ENCODE results near the gene F5. TPM values are rescaled to one million over a fixed set of nuclear protein-coding genes. Genes with fewer than 3 reads are reported as not detected.

The F5 gene
- total and polyA plus RNA-seq, 9 of the 15 experiments (the other 6 are each of a cell fraction or from before 2014, with no cell fraction given): 0.03 to 0.13 TPM; not detected in 7

DNA sequence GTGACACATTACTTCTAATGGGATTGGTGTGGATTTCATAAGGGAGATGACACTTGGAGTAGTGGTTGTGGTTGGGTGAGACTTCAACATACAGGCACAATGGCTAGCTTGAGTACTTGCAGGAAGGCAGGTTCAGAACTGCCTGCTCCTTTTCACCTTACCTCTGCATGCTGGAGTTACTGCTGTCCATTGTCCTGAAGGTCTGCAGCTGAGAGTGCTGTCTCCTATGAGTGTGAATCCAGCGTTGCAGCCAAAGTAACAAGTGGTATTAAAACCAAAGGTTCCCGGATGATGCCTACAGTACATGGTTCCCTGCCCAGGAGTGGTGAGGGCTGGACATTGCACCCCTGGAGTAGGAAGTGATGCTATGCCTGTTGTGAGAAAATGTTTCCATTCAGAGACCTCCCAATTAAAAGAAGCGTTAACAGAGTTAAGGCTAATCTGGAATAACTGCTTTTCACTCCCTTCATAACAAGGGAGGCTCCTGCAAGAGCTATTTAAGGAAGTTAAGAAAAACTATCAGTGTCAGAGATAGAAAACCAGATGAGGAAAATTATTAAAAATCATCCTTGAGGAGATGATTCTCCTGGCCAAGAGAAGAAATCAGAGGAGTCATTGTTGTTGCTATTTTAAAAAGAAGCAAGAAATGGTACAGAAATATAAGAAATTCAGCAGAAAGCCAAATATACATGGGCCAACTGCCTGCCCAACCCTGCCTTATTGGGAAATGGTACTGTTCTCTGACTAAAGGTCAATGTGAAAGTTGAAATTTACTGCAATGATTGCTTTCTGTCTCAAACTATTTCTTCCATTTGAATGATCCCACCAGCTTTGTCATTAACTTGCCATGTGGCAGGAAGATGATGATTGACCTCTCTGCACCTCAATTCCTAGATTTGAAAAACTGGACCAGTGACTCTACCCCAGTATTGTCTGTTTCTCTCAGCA lies 9.8 kb upstream of the F5 start:
- no peak overlapping the region for H3K9ac ChIP-seq (ENCODE audit: insufficient read depth in 1 of 2, low read depth in 2 of 2, low read length in 2 of 2)
- H2AFZ ChIP-seq (ENCODE audit: low read depth, low read length): no peak overlapping the region
- no peaks in the 10 kb centered on the region for H3K27me3 ChIP-seq (ENCODE audit: control insufficient read depth in 2 of 2, insufficient read depth in 2 of 2, low read length in 2 of 2)
- no peaks in the 10 kb centered on the region for H3K4me1 ChIP-seq (replicated peaks in 1 of 2; ENCODE audit: control insufficient read depth in 2 of 2, insufficient read depth in 2 of 2, low read length in 2 of 2)
- in situ Hi-C loops (cut with MboI) (no loop called here), intact Hi-C loops (cut with micrococcal nuclease) (no loop called here)
- H3K9me1 ChIP-seq (ENCODE audit: control insufficient read depth, insufficient read depth, low read length): no peaks in the 10 kb centered on the region
- POLR2A ChIA-PET: interaction anchor here (0.6 kb wide), 3 partner anchors 9 to 39 kb away, joined by 3 to 4 read pairs (median 3); no protein-coding TSS in a partner anchor
- H3K4me3 ChIP-seq: no peak overlapping the region
- ATAC-seq (peak; percentile 73), DNase-seq (ENCODE audit: extremely low read depth in 1 of 4, low spot score in 3 of 4) (no peak), FAIRE-seq (no peak)
- H4K20me1 ChIP-seq (replicated peaks; ENCODE audit: control insufficient read depth, insufficient read depth, low read length): 0 out of 2 replicates have a peak, but pooled peaks cover 2% of the 10 kb centered on the region
- no peaks in the 10 kb centered on the region for H3K9me3 ChIP-seq (replicated peaks; ENCODE audit: control insufficient read depth, insufficient read depth, low read depth, low read length)
- no TSS peak for BruUV-seq (replicated peaks)
- CTCF ChIA-PET (ENCODE audit: low intra/inter-chr PET ratio): no interaction called here
- no peak overlapping the region for H3K27ac ChIP-seq (ENCODE audit: extremely low read depth, low read depth, low read length)
- no peaks in the 10 kb centered on the region for H3K36me3 ChIP-seq (ENCODE audit: control insufficient read depth, insufficient read depth, low read length)
- no peak overlapping the region for H3K4me2 ChIP-seq (ENCODE audit: insufficient read depth, low read length)
- 0% methylated on average over 3 of the region's 3 CpGs for WGBS (ENCODE audit: insufficient coverage, low coverage, missing lambda C conversion rate)
- H3K79me2 ChIP-seq (ENCODE audit: control insufficient read depth, insufficient read depth, low read length): no peaks in the 10 kb centered on the region
- TF ChIP-seq ZNF551 (CRISPR knock-in tag; IDR thresholded peaks at IDR 0.05) (no peak), PTTG1 (tag; IDR thresholded peaks at IDR 0.05; ENCODE audit: low read depth) (no peak), EHMT2 (IDR thresholded peaks at IDR 0.05) (peak; percentile 91), SIN3A (IDR thresholded peaks at IDR 0.05; ENCODE audit: borderline replicate concordance in 2 of 2, control insufficient read depth in 1 of 2, low read depth in 2 of 2, low read length in 2 of 2) (peak in 1 of 2 experiments; percentile 25; a peak in 1 of 4 replicates), MIER1 (IDR thresholded peaks at IDR 0.05; ENCODE audit: low read depth) (peak; percentile 78; the same call in 1 of the 2 replicates), NFIC (IDR thresholded peaks at IDR 0.05) (no peak), HCFC1 (IDR thresholded peaks at IDR 0.05; ENCODE audit: low read depth, low read length) (no peak), NCOA2 (IDR thresholded peaks at IDR 0.05; ENCODE audit: partially characterized antibody in 2 of 2) (no peak), PHB (CRISPR knock-in tag; IDR thresholded peaks at IDR 0.05) (no peak)
- TF ChIP-seq, protein P1, sequence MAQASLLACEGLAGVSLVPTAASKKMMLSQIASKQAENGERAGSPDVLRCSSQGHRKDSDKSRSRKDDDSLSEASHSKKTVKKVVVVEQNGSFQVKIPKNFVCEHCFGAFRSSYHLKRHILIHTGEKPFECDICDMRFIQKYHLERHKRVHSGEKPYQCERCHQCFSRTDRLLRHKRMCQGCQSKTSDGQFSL (CRISPR knock-in tag; IDR thresholded peaks at IDR 0.05): no peak
- TF ChIP-seq, protein P1 (tag; IDR thresholded peaks at IDR 0.05): no peak
- TF ChIP-seq, protein P2, sequence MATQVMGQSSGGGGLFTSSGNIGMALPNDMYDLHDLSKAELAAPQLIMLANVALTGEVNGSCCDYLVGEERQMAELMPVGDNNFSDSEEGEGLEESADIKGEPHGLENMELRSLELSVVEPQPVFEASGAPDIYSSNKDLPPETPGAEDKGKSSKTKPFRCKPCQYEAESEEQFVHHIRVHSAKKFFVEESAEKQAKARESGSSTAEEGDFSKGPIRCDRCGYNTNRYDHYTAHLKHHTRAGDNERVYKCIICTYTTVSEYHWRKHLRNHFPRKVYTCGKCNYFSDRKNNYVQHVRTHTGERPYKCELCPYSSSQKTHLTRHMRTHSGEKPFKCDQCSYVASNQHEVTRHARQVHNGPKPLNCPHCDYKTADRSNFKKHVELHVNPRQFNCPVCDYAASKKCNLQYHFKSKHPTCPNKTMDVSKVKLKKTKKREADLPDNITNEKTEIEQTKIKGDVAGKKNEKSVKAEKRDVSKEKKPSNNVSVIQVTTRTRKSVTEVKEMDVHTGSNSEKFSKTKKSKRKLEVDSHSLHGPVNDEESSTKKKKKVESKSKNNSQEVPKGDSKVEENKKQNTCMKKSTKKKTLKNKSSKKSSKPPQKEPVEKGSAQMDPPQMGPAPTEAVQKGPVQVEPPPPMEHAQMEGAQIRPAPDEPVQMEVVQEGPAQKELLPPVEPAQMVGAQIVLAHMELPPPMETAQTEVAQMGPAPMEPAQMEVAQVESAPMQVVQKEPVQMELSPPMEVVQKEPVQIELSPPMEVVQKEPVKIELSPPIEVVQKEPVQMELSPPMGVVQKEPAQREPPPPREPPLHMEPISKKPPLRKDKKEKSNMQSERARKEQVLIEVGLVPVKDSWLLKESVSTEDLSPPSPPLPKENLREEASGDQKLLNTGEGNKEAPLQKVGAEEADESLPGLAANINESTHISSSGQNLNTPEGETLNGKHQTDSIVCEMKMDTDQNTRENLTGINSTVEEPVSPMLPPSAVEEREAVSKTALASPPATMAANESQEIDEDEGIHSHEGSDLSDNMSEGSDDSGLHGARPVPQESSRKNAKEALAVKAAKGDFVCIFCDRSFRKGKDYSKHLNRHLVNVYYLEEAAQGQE (IDR thresholded peaks at IDR 0.05; ENCODE audit: borderline replicate concordance): peak; percentile 96
- TF ChIP-seq, protein P2 (CRISPR knock-in tag; IDR thresholded peaks at IDR 0.05; ENCODE audit: low read depth): peak; percentile 91
